HCT116 (cell line): Measurements from ENCODE around the gene NELL1.

ENCODE experiments used
- CBX3 ChIP-seq: IDR thresholded peaks from 2 replicates; pipeline ENCODE4 v1.6.1; 2012; ENCODE audit warnings: low read depth
- CTCF ChIP-seq, 3 experiments: fragments of 200-600 bp in 1 of 3; sonication (generic) in 1 of 3; IDR thresholded peaks in 2 of 3; conservative IDR thresholded peaks in 1 of 3; 2 replicates each; pipeline ENCODE4 v1.5.1; 2012 to 2017; ENCODE audit warnings: low read depth in 2 of 3, low read length in 2 of 3, antibody characterized with exemption in 1 of 3, borderline replicate concordance in 1 of 3, control low read depth in 1 of 3, mild to moderate bottlenecking in 1 of 3, mixed read lengths in 1 of 3, mixed run types in 1 of 3, moderate library complexity in 1 of 3; ENCODE audit not compliant: insufficient read depth in 1 of 3
- EZH2 ChIP-seq: fragments of 200-600 bp; sonication (generic); IDR thresholded peaks from 2 replicates; pipeline ENCODE4 v1.6.1; 2017; ENCODE audit warnings: antibody characterized with exemption, mixed run types
- FOSL1 ChIP-seq: IDR thresholded peaks from 2 replicates; pipeline ENCODE4 v1.6.1; 2012; ENCODE audit warnings: low read depth
- RAD21 ChIP-seq: IDR thresholded peaks from 2 replicates; pipeline ENCODE4 v1.6.1; 2012; ENCODE audit warnings: low read depth, mild to moderate bottlenecking
- SP1 ChIP-seq: IDR thresholded peaks from 2 replicates; pipeline ENCODE4 v1.6.1; 2012; ENCODE audit warnings: low read depth
- YY1 ChIP-seq: IDR thresholded peaks from 2 replicates; pipeline ENCODE4 v1.6.1; 2011; ENCODE audit warnings: low read length, low read depth, moderate library complexity, mild to moderate bottlenecking; ENCODE audit not compliant: insufficient replicate concordance; ENCODE audit errors: extremely low read depth
- ZFX ChIP-seq: fragments of 450-650 bp; IDR thresholded peaks from 2 replicates; pipeline ENCODE4 v1.6.1; 2017
- TF ChIP-seq, protein P1 (sequence below): IDR thresholded peaks from 2 replicates; pipeline ENCODE4 v1.6.1; 2012

DNA sequence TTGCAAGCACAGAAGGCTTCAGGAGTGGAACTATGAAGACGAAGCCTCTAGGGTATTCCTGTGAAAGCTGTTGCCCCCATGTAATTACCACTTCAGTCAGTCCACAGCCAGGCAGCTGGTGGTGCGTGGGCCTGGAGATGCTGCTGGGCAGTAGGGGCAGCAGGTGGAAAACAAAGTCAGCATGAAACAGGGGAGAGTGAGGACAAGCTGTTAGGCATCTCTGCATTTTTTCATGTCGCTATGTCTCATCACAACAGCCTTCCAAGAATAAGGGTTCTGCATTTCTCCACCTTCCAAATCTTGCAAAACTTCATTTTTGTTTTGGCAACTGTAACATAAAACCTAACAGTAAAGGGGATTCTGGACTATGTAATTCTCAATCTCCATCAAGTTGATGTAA, 757.5 kb downstream of the NELL1 start:
- TF ChIP-seq ZFX, result no peak
- TF ChIP-seq, protein P1, sequence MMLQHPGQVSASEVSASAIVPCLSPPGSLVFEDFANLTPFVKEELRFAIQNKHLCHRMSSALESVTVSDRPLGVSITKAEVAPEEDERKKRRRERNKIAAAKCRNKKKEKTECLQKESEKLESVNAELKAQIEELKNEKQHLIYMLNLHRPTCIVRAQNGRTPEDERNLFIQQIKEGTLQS, result no peak
- TF ChIP-seq EZH2, result no peak
- no peak for TF ChIP-seq YY1
- TF ChIP-seq CTCF (IDR thresholded peaks at IDR 0.05 in 2 of 3, conservative IDR thresholded peaks at IDR 0.05 in 1 of 3; ENCODE audit: borderline replicate concordance in 1 of 3, insufficient read depth in 1 of 3, low read depth in 2 of 3, low read length in 2 of 3), result no peak
- TF ChIP-seq SP1, result no peak
- TF ChIP-seq RAD21, result no peak
- no peak for TF ChIP-seq CBX3
- no peak for TF ChIP-seq FOSL1
